HL-60/S4 treated with retinoic acid at 250 ng/mL for 4 days and 3 days (cell line): Measurements from ENCODE around the gene ALS2CL.

Experiments
- in situ Hi-C: fragments of 300-500 bp; cut with MboI; formaldehyde crosslinking; loops from 2 replicates; pipeline ENCODE4 v1.7.0; 2022; ENCODE audit warnings: low sequenced_read_pairs

Gene ALS2CL

DNA sequence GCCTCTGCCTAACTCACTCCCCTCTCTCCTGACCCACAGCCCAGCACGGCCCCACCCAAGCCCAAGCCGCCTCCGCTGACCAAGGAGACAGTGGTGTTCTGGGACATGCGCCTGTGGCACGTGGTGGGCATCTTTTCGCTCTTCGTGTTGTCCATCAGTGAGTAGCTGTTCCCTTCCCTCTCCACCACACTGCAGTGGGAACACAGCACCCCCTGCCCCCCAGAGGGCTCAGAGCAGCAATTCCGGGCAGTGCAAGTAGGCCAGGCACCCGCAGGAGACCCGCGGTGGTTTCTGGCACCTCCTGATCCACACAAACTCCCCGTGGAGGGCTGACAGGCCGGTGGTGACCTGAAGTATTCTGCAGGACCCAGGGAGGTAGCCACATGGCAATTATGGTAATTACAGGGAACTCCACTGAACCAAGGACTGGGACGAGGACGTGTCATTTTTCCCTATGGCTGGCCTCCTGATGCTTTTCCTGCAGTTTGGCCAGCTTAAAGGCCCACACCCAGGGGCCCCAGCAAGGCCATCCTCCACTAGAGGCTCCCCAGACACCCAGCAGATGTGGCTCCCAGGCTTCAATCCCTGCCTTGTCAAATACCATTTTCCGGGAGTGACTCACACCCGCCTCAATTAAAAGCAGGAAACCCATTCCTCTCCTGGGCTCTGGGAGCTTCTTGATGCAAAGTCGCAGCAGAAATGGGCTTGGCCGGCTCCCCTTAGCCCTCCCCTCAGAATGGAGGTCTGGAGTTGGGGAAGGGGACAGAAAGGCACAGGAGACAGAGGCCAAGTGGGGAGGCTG, 12.5 kb upstream of the ALS2CL start:
- in situ Hi-C loops: loop anchor here (25.0 kb wide), 1 partner anchor 656 kb away; no protein-coding TSS in a partner anchor

DNA sequence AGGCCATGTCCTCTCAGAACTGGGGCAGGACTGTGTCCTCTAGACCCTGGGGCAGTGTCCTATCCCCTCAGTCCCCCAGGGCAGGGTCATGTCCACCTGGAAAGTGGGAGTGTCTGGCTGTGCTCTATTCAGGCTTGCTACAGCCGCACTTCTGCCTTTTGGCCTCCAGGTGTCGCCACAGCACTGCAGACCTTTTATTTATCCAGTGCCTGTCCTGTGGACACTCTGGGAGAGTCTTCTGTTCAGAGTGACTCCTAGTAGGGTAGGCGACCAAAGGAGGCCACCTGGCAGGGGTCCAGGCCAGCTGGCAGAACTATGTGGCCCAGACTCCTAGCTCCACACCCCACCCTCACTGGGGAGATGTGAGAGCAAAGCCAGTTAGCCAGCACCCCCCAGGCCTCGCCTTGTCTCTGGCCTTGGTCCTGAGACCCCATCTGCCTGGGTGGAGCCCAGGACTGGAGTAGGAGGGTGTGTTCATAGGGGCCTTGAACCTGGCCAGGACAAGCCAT, 11.6 kb upstream of the ALS2CL start:
- in situ Hi-C loops: loop anchor here (25.0 kb wide), 1 partner anchor 657 kb away; no protein-coding TSS in a partner anchor

DNA sequence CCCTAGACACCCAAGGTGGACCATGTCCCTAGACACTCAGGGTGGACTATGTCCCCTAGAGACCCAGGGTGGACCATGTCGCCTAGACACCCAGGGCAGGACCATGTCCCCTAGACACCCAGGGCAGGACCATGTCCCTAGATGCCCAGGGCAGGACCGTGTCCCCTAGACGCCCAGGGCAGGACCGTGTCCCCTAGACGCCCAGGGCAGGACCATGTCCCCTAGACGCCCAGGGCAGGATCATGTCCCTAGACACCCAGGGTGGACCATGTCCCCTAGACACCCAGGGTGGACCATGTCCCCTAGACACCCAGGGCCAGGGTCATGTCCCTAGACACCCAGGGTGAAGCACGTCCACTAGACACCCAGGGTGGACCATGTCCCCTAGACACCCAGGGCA, 10.9 kb upstream of the ALS2CL start:
- in situ Hi-C loops: loop anchor here (25.0 kb wide), 1 partner anchor 658 kb away; no protein-coding TSS in a partner anchor

DNA sequence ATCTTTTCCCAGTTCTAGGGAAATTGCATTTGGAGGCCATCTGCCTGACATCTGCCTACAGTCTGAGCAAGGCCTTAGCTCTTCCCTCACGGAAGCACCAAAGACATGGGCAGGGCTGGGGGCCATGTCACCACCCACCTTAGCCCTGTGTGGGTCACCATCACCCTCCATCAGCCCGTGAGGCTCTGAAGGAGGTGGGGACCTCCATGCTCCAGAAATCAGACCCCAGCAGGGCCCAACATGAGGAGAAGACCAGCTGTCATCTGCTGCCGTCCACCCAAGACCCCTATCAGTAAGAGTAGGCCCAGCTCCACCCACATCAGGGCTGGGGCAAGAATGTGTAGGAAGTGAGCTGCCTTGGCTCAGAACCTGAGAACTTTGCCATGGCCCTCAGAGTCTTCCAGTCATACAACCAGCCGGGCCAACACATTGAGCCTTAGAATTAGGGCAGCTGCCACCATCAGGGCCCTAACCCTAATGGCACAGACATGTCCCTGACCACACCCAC, 9.6 kb upstream of the ALS2CL start:
- in situ Hi-C loops: loop anchor here (25.0 kb wide), 1 partner anchor 659 kb away; no protein-coding TSS in a partner anchor

DNA sequence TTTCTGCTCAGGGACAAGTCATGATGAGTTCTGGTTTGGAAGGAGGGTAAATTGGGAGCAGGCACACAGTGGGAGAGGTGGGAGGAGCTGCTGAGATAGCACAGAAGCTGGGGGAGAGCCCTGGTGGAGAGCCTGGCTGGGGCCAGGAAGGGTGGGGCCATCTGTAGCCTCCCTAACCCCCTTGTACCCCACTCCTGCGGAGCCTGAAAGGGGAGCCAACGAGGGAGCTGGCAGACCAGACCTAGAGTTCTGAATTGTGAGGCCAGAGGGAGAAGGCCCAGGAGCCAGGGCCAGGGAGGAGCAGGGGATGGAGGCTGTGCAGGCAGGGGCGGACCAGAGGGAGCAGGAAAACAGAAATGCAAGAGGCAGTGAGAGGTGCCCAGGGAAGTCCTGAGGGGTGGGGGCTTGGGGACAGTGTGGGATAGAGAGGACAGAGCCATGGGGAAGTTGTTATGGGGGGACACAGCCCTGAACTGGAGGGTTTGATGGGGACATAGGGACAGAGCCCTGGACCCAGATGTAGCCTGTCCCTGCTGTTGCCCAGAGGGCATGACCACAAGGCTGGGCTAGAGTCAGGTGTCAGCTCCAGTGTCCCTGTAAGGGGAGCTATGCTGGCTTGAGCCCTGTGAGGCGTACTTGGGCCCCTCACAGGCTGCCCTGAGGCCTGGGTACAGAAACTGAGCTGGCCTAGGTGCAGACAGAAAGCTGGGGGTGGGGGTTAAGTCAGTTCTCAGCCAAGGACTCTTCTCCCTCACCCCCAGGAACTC, 8.9 kb upstream of the ALS2CL start:
- in situ Hi-C loops: loop anchor here (25.0 kb wide), 1 partner anchor 660 kb away; no protein-coding TSS in a partner anchor

DNA sequence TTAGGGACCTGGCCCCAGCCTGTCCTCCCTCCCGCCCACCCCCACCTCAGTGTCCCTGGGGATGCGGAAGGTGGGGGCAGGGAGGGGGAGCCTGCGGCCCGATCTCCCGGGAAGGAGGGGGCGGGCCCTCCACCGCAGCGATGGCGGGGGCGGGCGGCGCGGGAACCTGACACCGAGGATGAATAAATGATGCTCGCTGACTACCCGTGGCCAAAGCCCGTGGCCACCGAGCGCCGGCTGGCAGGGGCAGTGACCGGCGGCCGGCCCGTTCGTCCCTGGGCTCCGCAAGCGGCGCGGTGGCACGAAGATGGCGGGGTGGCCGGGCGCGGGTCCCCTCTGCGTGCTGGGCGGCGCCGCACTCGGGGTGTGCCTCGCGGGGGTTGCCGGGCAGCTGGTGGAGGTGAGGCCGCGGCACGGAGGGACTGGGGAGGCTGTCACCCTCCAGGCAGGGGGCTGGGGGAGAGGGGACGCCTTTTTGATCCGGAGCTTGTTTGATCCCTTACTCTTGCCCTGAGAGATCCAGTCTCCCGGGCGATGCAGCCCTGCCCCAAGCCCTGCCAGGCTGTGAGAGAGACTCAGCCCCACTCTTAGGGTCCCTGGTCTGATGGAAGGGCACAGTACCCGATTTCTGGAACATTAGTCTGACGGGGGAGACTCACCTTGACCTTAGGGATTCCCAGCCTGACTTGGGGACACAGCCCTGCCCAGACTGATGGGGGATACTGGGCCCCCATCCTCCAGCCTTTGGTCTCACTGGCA, 7.9 kb upstream of the ALS2CL start, which contains the start of gene TMIE:
TSS of gene TMIE (plus strand) at position 212 of the 759 bp plus-strand sequence. CDS start at position 308, 96 bp downstream.
- in situ Hi-C loops: loop anchor here (25.0 kb wide), 1 partner anchor 661 kb away; no protein-coding TSS in a partner anchor

DNA sequence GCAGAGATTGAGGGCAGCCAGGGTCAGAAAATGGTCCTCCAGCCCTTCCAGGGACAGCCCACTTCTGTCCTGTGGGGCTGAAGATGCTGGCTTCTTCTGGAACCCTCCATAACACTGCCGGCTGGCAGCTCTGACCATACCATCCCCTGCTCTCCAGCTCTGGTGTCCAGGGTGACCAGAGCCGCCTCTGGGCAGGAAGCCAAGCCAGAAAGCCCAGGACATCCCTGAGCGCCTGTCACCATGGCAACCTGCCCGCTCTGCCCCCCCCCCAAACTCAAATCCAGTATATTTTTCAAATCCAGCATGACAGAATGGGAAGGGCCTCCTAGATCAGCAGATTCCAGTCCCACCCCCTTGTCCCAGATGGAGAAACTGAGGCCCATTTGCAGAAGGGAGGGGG, 7.3 kb upstream of the ALS2CL start:
- in situ Hi-C loops: loop anchor here (25.0 kb wide), 1 partner anchor 662 kb away; no protein-coding TSS in a partner anchor

DNA sequence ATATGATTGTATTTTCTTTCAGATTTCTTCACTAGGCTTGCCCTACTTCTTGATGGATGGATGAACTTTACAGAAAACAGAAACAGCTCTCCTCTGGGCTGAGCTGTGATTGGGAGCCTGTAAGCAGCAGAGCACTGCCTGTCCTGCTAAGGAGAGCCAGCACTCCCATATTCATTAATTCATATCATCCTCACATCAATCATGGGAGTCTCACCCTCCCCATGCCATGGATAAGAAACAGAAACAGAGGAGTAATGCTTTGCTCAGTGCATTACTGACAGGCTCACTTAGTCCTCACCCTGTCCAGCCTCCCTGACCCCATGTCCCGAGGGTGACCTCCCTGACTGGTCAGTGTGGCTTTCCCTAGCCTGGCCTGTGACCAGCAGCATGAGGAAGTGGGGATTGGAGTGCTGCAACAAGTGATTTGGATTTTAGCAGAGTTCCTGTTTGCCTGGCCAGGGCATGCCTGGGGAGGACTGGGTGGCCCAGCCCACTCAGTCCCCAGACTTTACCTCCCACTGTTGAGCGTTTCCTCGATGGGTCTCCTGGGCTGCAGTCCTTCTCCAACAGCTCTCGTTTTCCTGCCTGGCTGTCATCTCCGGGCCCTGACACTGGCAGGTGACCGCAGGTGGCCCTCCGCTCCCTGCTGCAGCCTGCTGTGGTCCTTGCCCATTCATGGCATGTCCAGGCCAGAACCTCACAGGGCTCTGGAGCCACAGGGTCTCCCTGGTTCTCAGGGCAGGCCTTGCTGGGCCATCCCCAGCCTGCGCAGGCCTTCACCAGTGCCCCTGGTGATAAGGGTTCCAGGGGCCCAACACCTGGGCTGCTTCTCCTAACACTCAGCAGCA, 6.4 kb upstream of the ALS2CL start:
- in situ Hi-C loops: loop anchor here (25.0 kb wide), 1 partner anchor 662 kb away; no protein-coding TSS in a partner anchor

DNA sequence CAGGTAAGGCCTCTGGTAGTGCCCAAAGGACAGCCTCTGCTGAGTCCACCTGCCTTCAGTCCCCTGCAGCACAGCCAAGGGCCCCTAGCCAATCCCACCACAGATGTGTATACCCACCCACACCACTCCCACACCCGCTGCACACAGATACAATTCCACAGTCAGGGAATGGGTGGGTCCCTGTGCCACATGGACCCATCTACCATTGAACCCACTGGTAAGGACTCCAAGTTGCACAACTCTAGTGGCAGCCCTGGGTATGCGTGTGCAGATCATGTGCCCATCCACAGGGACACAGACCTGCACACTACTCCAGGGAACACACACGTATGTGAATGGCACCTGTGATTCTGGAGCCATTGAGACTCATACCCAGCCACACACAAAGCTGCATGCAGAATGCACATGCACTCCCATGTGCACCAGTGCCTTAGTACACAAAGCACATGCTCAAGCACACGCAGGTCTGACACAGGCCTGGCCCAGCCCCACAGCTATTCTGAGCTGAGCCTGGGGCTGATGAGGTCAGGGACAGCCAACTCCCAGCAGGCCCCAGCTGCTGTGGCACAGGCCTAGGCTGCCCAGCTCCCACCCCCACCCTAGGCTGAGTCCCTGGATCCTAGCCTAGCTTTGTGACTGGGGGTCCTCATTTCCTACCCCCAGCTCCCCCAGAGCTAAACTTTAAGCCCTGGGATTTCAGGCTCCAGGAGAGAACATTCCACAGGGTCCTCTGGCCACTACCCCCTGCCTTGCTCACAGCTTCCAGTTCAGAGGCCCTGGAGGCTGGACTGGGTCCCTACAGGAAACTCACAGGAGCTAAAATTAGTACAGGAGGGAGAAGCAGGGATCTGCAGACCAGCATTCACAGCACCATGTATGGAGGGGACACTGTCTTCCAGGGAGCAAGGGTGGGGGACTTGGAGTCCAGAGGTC, 2.7 kb upstream of the ALS2CL start:
- in situ Hi-C loops: no loop called here

DNA sequence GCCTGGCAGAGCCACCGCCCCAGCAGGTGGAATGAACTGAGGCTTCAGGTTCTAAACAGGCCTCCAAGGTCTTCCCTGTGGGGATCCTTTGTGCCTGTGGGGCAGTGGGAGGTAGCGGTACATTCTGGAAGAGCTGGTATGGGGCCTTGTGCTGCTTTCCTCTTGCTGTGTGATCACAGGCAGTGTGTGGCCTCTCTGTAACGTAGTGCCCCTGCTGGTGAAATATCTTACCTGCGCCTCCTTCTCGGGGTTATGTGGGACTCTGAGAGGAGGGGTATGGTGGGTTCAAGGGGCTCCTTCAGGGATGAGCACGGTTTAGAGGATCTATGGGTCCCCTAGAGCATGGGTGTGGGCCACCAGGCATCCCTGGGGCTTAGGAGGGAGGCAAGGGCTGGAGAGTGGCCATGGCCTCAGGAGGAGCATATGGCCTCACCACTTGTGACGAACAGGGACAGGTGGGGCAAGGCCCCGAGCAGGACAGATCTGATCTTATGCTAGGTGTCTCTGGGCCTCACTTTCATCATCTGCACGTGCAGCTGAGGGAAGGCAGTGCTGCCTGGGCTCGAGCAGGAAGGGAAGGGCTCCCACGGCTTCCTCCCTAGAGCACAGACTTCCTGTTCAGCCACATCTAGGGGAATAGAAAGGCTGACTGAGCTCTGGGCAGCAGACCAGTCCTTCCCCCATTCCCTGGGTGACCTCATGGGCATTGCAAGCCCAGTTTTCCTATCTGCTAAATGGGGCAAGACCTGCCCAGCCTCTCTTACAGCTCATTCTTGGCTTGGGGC, 1.9 kb upstream of the ALS2CL start:
- in situ Hi-C loops: no loop called here

DNA sequence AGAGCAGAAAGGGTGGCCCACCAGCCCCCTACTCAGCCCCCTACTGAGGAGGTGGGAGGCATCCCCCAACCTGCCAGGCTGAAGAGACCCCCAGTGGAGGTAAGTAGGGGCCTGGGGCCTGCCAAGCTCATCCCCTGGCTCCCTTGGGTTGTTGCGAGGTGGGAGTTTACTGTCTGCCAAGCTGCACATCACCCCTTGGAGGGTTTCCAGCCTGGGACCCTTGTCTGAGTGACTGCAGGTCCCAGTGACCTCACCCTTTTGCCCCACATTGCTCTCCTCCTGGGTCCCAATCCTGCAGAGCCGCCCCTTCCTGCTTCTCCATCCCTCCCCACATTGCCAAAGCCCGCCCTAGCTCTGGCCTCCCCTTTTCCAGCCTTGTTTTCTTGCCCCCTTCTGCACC, 1.0 kb upstream of the ALS2CL start:
- in situ Hi-C loops: no loop called here

DNA sequence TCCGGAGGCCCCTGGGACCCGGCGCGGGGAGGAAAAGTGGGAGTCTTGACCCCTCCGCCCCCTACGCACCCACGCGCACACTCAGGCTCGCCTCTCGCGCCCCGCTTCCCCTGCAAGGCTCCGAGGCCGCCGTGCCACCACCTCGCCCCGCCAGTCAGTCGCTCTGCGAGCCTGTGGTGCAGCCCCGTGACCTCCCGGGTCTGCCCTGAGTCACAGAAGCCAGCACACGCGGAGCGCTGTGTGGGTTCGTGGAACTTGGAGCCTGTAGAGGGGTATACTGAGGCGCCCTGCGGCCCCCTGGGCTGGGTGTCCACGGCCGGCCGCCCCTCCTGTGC, 380 bp upstream of the ALS2CL start:
- in situ Hi-C loops: no loop called here

DNA sequence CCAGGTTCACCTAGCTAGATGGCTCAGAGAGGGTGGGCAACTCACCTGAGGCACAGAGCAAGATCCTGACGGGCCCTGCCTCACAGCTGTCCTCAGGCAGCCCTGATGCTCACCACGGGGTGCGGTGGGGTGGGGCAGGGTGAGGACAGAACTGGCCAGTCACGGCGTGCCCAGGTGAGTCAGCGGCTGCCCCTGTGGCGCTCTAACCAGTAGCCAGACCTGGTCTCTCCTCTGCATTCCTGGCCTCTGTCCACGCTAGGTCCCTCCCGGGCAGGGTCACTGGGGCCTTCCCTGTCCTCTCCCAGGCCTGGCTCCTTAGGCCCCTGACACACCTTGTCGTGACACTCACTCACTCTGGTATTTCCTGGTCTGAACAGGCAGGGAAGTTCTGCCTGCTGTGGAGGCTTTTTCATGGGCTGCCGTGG, 901 bp downstream of the ALS2CL start:
- in situ Hi-C loops: no loop called here

DNA sequence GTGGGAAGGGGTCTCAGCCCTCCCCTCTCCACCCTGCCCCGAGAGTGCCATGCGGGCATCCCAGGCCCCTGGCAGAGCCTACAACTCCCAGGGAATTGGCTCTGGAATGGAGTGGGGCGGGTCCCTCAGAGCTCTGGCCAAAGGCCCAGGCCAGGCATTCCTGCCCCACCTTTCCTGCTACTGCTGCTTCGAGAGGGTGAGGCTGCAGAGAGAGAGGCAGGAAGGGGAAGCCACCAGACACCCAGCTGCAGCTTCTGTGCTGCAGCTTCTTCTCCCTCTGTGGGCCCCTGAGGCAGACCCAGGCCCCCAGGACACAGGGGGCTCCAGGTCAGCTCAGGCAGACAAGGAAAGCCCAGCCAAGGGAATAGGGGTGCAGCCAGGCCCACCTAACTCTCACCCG, 2.7 kb downstream of the ALS2CL start:
- in situ Hi-C loops: no loop called here

DNA sequence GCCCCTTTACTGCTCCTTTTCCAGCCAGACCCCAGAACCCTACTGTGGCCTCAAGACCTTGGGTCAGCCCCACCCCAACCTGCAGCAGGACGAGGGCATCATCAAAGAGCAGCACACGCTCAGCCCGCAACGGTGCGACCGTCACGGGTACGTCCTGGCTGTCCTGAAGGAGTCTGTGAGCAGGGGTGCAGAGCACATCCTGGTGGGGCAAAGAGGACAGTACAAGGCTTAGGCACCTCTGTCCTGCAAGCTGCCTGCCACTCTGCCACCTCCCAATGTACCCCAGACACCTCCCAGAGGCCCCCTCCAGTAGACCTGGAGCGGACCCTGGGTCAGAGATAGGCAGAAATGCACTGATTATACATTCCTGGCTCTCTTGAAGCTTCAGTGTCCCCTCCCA, 8.0 kb downstream of the ALS2CL start:
- in situ Hi-C loops: no loop called here

DNA sequence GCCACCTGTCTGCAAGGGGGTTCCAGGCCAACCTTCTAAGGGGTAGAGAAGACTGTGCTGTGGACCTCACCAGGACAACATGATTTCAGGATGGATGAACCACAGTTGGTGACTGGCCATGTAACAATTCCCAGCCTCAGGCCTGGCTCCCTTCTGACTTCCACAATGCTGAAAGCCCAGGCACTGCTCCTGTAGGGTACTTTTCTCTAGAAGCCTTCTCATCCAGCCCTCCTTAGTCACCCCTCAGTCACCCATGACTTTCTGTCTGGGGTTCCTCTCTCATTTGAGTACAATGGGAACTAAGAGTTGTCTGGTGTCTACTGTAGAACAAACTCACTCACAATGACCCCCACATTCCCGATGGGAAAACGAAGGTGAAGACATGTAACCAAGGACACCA, 8.6 kb downstream of the ALS2CL start:
- in situ Hi-C loops: no loop called here

DNA sequence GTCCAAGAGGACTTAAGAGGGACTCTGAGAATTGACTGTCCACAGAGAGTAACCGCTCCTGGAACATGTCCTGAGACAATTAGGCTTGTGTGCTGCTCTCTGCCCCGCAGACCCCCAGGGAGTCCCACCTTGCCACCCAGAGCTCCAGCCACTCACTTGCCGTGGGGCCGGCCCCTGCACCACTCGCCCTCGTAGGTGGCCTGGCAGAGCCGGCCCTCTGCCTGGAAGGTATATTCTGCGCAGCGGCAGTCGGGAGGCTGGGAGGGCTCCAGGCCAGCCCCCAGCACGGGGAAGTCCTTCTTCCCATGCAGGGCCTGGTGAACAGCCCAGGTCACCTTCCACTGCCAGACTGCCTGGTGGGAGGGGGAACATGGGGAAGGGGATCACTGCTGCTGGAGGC, 10.5 kb downstream of the ALS2CL start:
- in situ Hi-C loops: no loop called here
